ENCODE data around the gene IP6K3.

- TF ChIP-seq CTCF (IDR thresholded peaks at IDR 0.05) (no peak), EZH2 (IDR thresholded peaks at IDR 0.05) (no peak), EZH2phosphoT487 (IDR thresholded peaks at IDR 0.05) (no peak)
These were observed 20.5 kb upstream of the IP6K3 start for GRCh38 chr6:33766921-33767907.

Data from neural progenitor cell (in vitro differentiated cells).